ENCODE results near the gene CYB5RL.

GRCh38 chr1:54238353-54239034, 38.7 kb upstream of the CYB5RL start:
- TF ChIP-seq CTCF (conservative IDR thresholded peaks at IDR 0.05 in 1 of 2, IDR thresholded peaks at IDR 0.05 in 1 of 2; ENCODE audit: extremely low read depth in 1 of 2, insufficient read depth in 1 of 2, low read depth in 1 of 2, low read length in 2 of 2) (no peak), EZH2 (IDR thresholded peaks at IDR 0.05; ENCODE audit: borderline replicate concordance, low read length) (no peak)
